GM19397 (cell line): ENCODE data around the gene MEF2B.

ENCODE experiments used
- ATAC-seq: cut with Tn5 transposase; IDR thresholded peaks from one replicate; pipeline ENCODE4 v1.9.1; 2021; ENCODE audit warnings: mild to moderate bottlenecking, moderate library complexity; ENCODE audit not compliant: unreplicated experiment

The MEF2B gene

DNA sequence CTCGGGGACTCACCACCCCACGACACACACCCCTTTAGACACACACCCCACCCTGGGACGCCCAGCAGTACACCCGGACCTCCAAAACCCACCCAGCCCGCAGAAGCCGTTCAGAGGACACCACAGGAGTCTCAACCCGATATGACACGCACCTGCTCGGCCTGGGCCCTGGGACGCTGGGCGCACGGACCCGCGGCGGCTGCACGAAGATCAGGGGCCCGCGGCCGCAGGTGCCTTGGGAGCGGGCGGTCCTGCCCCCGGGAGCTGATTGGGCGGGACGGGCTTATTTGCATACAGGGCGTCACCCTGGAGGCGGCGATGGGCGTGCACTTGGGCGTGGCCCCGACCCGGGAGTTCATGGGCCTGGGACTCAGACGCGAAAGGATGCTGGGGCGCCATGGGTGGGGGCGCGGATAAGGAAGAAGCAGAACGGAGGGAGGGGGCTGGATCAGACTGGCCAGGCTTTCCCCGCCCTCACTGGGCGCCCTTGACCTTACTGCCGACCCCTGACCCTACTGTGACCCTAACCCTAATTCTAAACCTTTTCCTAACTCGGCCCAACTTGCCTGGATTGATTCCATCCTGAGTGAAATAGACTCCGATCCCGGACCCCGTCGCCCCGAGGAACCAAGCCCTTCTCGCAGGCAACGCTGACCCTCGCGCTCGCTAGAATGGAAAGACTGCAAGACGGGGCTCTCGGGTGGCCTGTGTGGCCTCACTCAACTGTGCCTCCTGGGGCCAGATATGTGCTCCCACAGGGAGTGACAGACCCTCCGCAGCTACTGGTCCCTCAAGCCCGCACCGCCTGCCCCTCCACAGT, at the start of gene MEF2B:
Gene MEF2B (minus strand): TSS at position 211 of the 820 bp plus-strand sequence. CDS start 19,528 bp downstream, outside the sequence.
- ATAC-seq: peak; percentile 92

- ATAC-seq: no peak
These were observed 48.8 kb upstream of the MEF2B start for GRCh38 chr19:19218911-19219310.

DNA sequence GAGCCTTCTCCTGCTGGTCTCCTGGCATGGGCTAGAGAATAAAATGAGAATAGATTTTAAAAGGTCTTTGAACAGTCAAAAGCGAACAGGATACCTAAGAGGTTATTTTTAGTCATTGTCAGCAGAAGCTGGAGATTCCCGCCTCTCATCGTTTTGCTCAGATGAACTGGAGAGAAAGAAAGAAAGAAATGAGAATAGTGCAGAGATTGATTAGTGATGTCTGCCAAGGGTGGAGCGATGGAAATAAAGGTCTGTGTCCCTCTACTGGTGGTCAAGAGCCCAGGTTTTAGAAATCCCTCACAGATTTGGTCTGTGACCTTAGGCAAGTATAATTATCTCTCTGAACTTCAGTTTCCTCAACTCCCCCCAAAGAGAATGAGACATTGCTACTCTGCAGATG, 47.0 kb upstream of the MEF2B start:
- ATAC-seq: no peak

GRCh38 chr19:19215792-19216191, 45.7 kb upstream of the MEF2B start:
- no peak for ATAC-seq

- no peak for ATAC-seq
These were observed 44.8 kb upstream of the MEF2B start for GRCh38 chr19:19214892-19215291.

DNA sequence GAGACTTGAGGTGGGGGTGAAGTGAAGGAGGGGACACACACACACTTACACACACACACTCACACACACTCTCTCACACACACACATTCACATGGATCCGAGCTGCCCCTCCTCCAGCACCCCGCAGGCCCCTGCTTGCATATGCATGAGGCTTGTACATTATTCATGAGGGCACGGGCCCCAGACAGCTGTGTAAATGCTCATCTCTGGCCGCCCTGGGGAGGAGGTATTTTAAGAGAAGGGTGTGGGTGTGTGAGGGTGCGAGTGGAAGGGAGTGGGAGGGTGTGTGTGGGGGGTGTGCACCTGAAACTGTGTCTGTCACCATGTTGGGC, 44.1 kb upstream of the MEF2B start:
- no peak for ATAC-seq

DNA sequence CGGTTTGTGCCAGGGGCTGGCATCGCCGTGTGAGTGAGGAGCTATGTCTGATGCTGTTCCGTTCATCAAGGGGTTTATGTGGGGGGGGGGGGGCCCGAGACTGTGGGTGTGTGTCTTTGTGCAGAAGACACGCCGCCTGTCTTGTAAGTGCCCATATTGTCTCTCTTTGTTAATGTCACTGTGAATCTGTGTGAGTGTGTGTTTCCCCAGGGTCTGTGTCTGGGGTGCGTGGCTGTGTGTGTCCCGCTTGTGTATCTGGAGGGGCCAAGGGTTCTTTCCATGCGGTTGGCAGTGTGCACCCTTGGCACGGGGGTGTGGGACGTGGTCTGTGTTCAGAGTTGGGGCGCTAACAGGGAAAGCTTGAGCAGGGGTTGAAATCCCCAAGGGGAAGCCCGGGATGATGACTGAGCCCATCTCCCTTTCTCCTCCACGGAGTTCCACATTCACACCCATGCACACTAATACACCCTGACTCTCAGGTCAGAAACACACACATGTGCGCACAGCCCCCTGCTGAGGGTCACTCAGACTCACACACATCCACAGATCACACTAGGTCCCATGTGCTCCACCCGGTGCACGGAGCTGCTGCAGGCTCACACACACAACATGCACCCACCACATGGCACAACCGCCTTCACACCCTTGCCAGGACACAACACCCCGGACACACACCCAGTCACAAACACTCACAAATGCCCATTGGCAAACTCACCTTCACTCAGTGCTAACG, 43.5 kb upstream of the MEF2B start:
- no peak for ATAC-seq

DNA sequence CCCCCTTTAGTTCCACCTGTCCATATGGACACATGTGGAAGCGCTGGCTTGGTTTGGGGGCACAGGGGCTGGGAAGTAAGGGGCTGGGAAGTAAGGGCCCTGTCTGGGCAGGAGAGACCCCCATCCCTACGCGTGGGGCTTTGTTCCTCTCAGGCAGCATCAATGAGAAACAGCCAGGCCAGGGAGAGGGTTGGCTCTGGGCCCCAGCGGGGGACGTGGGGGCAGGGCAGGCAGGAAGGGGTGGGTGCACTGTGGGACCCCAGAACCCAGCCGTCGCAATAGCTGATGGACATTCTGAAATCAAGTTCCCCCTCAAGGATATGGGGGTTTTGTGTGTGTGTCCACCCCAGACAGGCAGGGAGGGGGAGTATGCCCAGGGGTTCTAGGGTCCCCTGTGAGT, 42.9 kb upstream of the MEF2B start:
- no peak for ATAC-seq

- no peak for ATAC-seq
These were observed 41.7 kb upstream of the MEF2B start, which contains the start of gene NCAN for GRCh38 chr19:19211499-19212420. TSS of gene NCAN (plus strand) at chr19:19211958. CDS start at chr19:19216954, 4,996 bp downstream.

DNA sequence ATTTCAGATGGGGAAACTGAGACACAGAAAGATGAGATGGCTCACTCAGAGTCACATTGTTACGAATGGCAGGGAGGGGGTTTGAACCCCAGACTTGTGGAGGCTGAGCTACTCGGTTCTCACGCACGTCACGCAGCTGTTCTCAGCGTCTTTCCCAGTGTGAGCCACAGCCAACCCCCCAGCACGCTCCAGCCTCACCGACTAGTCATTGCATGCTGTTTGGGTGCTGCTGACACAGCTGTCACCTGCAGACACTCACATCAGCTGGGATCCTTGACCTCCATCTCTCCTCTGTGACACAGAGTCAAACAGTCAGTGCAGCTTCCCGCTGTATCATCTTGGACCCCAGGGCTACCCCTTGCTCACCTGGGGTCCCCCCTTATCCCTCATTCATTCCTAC, 39.3 kb upstream of the MEF2B start:
- no peak for ATAC-seq

- ATAC-seq: no peak
These were observed 37.8 kb upstream of the MEF2B start for GRCh38 chr19:19207637-19208572.

DNA sequence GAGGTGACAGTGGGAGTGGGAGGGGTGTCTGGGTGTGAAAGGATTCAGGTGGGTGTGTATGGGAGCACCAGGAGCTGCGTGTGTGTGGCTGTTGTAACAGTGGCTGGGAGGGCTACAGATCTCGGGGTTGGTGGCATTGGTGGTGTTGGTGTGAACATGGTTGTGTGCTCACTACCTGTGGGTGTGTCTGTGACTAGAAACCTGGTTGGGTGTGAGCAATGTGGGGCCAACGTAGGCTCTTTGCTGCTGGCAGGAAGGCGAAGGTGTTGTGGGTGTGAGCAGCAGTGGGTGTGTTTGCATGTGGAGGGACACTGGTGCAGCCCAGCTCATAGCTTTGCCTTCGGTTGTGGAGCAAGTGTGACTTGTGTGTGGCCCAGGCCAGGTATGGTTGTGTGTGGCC, 36.9 kb upstream of the MEF2B start:
- ATAC-seq: no peak

DNA sequence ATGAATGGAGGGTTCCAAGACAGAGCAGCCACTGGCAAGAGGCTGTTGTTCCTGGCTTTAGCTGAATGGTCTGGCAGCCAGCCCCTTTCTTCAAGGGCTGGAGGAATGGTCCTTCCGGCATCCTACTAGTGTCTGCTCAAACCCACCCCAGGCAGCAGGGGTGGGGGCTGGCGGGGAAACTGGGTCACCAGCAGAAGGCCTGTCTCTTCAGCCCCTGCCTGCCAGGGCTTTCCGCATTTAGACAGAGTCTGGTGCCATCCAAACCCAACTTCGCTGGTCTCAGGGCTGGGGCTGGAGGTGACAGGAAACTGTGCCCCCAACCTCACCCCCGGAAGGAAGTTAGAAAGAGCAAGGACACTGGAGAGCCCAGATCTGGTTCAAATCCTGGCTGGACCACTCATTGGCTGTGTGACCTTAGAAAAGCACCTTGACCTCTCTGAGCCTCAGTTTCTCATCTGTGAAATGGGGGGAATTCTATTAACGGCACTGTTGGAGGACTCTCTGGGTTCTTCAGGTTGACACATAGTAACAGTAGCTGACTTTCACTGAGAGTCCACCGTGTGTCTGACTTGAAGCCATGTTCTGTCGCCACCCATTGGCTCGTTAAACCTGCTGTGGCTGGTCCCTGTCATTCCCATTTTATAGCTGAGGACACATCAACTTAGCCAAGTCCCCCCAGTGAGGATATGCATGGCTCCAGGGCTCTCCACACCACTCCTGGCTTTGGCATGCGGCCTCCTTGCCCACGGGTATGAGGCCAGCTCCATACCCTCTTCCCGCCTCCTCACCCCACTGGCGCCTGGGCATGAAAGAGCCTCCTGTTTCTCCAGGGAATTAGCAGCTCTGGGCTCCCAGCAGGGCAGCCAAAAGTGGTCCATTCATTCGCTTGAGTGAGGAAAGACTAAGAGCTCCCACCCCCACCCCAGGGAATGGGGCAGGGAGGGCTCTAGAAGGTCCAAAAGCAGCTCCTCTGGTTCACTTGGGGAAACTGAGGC, 35.6 kb upstream of the MEF2B start:
- no peak for ATAC-seq

DNA sequence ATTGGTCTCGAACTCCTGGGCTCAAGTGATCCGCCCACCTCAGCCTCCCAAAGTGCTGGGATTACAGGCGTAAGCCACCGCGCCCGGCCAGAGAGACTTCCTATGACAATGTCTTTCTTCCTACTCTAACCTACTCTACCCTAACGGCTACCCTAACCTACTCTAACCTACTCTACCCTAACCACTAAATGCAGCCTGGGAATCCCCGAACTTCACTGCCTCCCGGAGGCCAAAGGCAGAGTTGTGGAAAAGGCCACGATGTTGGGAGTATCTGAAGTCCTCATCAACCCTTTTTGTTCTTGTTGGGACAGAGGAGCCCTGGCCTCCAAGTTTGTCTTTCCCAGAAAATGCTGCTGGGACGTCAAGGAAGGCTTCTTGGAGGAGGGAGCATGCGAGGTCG, 34.1 kb upstream of the MEF2B start:
- no peak for ATAC-seq

GRCh38 chr19:19203012-19203856, 33.2 kb upstream of the MEF2B start, which contains the start of gene NR2C2AP:
TSS of gene NR2C2AP (minus strand) at chr19:19203414. CDS start at chr19:19203060, 354 bp downstream.
- ATAC-seq: peak; percentile 76

DNA sequence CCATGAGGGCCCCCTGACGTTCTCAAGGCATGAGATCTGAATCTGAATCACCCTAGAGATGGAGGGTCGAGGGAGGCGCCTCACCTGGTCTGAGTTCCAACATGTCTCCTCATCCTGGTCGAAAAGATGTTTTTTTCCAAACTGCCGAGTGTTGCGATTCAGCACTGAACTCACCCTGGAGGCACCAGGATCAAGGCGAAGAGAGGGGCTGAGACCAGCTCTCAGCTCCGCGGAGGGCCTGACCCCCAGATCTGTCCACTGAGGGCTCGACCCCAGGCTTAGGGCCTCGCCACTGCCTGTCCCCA, 32.6 kb upstream of the MEF2B start:
- ATAC-seq: no peak

GRCh38 chr19:19201697-19202630, 31.9 kb upstream of the MEF2B start:
- ATAC-seq: no peak
